ENCODE results near the gene MAP3K12.
"Not testable (repeated sequence)": the region's sequence is repeated elsewhere in the genome, so short reads cannot be mapped to it uniquely, and the experiment has no call there.

Gene MAP3K12

DNA sequence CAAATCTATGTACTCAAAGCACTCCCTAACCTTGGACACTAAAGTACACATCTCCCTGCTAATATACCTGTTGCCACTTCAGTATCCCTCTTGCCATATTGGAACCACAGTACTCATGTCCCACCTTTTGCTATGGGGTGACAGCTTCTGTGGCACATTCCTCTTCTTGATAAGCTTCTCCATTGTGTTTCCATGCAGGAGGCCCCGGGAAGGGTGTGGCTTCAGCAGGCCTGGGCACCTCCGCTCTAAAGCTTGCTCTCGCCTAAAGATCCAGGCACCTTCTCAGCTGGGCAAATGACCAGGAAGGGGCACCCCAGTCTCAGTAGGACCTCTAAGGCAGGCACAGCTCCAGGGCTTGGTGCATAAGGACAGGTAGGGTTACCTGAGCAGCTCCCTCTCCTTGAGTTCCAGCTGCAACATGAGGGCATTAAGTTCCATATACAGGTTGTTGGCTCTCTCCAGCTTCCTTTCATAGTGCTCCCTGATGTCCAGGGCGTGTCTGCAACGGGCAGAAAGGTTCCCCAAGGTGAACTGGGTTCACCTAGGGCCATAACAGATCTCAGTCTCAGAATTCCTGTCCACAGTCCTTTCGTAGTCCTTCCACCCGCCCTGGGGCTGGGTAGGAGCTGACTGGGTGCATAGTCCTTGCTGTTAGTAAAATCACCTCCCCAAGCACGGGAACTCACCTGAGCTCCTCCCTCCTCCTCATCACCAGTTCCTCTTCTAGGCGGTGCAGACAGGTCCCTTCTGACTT, 15.9 kb downstream of the MAP3K12 start:
- peaks cover 4% of the 10 kb centered on the region for H3K4me1 ChIP-seq (ENCODE audit: insufficient read depth, poor library complexity, severe bottlenecking)
- H3K4me3 ChIP-seq (ENCODE audit: severe bottlenecking) = no peak overlapping the region
- H3K27me3 ChIP-seq (ENCODE audit: insufficient read depth, poor library complexity, severe bottlenecking) = no peaks in the 10 kb centered on the region
- DNase-seq (ENCODE audit: low spot score) (no peak), ATAC-seq (ENCODE audit: low read depth) (peak; percentile 3)
- H3K9me3 ChIP-seq (ENCODE audit: severe bottlenecking) = no peaks in the 10 kb centered on the region
- H3K36me3 ChIP-seq (ENCODE audit: low read depth) = peaks cover 84% of the 10 kb centered on the region
- TF ChIP-seq, protein P1, sequence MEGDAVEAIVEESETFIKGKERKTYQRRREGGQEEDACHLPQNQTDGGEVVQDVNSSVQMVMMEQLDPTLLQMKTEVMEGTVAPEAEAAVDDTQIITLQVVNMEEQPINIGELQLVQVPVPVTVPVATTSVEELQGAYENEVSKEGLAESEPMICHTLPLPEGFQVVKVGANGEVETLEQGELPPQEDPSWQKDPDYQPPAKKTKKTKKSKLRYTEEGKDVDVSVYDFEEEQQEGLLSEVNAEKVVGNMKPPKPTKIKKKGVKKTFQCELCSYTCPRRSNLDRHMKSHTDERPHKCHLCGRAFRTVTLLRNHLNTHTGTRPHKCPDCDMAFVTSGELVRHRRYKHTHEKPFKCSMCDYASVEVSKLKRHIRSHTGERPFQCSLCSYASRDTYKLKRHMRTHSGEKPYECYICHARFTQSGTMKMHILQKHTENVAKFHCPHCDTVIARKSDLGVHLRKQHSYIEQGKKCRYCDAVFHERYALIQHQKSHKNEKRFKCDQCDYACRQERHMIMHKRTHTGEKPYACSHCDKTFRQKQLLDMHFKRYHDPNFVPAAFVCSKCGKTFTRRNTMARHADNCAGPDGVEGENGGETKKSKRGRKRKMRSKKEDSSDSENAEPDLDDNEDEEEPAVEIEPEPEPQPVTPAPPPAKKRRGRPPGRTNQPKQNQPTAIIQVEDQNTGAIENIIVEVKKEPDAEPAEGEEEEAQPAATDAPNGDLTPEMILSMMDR (IDR thresholded peaks at IDR 0.05; ENCODE audit: poor library complexity, severe bottlenecking) = no peak
- peak overlapping the region; percentile 3 for H3K27ac ChIP-seq (ENCODE audit: poor library complexity, severe bottlenecking)

DNA sequence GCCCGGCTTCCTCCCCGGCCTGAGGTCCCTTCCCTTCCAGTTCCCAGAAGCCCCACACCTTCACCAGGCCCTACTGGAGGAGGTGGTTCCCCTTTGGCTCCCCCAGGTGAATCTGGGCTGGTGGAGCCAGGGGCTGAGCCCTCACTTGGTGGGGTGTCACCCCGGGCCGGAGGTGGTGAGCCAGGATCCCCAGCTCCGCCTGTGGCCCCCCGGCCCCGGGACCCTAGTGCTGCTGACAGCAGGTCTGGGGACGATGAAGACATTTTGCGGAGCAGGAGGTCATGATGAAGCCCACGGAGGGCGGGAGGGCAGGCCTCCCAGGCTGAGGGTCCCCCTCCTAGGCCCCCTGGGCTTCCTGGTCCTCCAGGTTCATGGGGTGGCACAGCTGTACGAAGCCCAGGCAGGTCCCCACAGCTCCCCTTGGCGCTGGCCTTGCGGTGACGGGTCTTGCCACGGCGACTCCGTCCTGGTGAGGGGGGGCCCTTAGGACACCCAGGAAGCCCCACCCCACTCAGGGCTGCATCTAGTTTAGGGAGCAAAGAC, 16.6 kb downstream of the MAP3K12 start:
- peaks cover 84% of the 10 kb centered on the region for H3K36me3 ChIP-seq (ENCODE audit: low read depth)
- peaks cover 4% of the 10 kb centered on the region for H3K4me1 ChIP-seq (ENCODE audit: insufficient read depth, poor library complexity, severe bottlenecking)
- no peaks in the 10 kb centered on the region for H3K9me3 ChIP-seq (ENCODE audit: severe bottlenecking)
- H3K27ac ChIP-seq (ENCODE audit: poor library complexity, severe bottlenecking) = peak overlapping the region; percentile 3
- no peak overlapping the region for H3K4me3 ChIP-seq (ENCODE audit: severe bottlenecking)
- TF ChIP-seq, protein P1 (IDR thresholded peaks at IDR 0.05; ENCODE audit: poor library complexity, severe bottlenecking) = no peak
- H3K27me3 ChIP-seq (ENCODE audit: insufficient read depth, poor library complexity, severe bottlenecking) = no peaks in the 10 kb centered on the region
- no peak for DNase-seq (ENCODE audit: low spot score)
- no peak for ATAC-seq (ENCODE audit: low read depth)

DNA sequence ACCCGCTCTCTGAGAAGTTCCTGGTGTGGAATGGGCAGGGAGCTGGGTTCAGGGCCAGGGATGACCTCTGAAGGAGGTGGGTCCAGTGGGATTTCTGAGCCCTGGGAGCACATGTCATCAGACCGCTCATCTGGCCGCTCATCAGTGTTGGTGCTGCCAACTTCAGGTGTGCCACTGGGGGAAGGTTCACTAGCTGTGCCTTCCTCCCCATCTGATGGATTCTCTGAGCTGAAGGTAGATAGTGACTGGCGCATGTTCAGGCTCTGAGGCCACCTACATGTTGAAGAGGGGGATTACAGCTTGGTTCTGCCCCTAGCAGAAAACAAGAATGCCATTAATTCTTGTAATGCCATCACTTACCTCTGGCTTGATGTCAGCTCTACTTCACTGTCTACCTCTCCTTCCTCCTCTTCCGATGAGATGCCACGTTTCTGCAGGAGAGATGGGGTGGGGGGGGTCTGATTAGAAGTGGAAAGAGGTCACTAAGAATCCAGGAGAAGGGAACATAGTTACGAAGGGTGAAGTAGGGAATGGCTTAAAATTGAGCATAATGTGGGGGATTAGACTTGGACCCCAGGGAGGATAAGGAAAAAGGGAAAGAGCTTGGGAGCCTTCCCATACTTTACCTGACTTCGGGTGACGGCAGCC, 17.2 kb downstream of the MAP3K12 start:
- Histone ChIP-seq H3K36me3 (ENCODE audit: low read depth) (peaks cover 91% of the 10 kb centered on the region), H3K9me3 (ENCODE audit: severe bottlenecking) (no peaks in the 10 kb centered on the region), H3K4me1 (ENCODE audit: insufficient read depth, poor library complexity, severe bottlenecking) (peaks cover 4% of the 10 kb centered on the region), H3K4me3 (ENCODE audit: severe bottlenecking) (no peak overlapping the region), H3K27ac (ENCODE audit: poor library complexity, severe bottlenecking) (peak overlapping the region; percentile 26), H3K27me3 (ENCODE audit: insufficient read depth, poor library complexity, severe bottlenecking) (no peaks in the 10 kb centered on the region)
- ATAC-seq (ENCODE audit: low read depth) (peak; percentile 29; the same call in 2 of the 3 replicates), DNase-seq (ENCODE audit: low spot score) (no peak)
- TF ChIP-seq, protein P1 (IDR thresholded peaks at IDR 0.05; ENCODE audit: poor library complexity, severe bottlenecking) = no peak

DNA sequence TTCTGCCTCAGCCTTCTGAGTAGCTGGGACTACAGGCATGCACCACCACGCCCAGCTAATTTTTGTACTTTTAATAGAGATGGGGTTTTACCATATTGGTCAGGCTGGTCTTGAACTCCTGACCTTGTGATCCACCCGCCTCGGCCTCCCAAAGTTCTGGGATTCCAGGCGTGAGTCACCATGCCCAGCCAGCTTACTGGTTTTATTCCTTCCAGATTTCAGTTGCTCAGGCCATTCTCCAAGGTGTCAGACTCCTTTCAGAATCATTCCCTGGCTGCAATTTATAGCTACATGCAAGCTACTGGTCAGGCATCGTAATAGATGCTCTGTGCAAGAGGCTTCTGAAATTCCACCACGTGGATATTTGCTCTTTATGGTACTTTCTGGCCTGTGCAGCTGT, 17.8 kb downstream of the MAP3K12 start:
- Histone ChIP-seq H3K36me3 (ENCODE audit: low read depth) (peaks cover 96% of the 10 kb centered on the region), H3K27ac (ENCODE audit: poor library complexity, severe bottlenecking) (peak overlapping the region; percentile 26)
- not testable (repeated sequence) for ATAC-seq (ENCODE audit: low read depth); DNase-seq (ENCODE audit: low spot score); H3K4me3 ChIP-seq (ENCODE audit: severe bottlenecking); H3K9me3 ChIP-seq (ENCODE audit: severe bottlenecking); H3K27me3 ChIP-seq (ENCODE audit: insufficient read depth, poor library complexity, severe bottlenecking); H3K4me1 ChIP-seq (ENCODE audit: insufficient read depth, poor library complexity, severe bottlenecking)

DNA sequence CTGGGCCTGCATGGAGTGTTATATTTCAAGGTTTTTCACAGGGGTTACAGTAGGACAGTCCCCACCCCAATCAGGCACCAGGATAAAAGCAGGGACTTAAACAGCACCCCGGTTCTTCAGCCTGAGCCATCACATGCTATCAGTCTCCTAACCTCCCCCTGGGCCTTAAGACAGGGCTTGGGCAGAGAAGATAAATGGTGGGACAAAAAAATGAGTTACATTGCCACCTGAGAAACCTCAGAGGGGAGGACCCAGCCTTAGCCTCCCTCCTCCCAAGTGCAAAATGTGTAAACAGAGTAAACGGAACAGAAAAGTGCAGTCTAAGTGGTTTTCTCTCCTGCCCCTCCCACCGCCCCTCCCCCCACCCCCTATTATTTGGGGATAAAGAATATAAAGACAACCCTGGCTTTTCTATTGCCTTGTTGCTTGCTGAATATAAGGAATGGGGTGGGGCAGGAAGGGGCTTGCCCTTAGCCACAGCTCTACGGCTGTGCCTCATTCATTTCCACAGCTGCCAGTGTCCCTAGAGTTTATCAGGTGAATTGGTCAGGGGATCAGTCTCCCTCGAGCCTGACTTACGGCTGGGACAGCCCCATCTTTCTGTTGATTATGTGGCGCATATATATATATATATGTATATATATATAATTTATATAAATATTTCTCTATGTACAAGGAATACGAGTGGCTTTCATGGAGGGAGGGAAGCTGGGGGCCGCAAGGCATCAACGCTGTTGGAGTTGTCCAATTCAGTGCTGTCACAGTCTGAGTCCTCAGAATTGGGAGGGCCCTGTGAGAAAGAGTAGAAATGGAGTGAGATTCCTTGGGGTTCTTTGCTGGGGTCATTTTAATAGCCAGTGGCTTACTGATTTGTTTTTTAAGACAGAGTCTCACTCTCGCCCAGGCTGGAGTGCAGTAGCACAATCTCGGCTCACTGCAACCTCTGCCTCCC, 18.5 kb downstream of the MAP3K12 start:
- Histone ChIP-seq H3K27me3 (ENCODE audit: insufficient read depth, poor library complexity, severe bottlenecking) (no peaks in the 10 kb centered on the region), H3K4me1 (ENCODE audit: insufficient read depth, poor library complexity, severe bottlenecking) (peaks cover 7% of the 10 kb centered on the region), H3K36me3 (ENCODE audit: low read depth) (peaks cover 96% of the 10 kb centered on the region), H3K27ac (ENCODE audit: poor library complexity, severe bottlenecking) (peak overlapping the region; percentile 26), H3K4me3 (ENCODE audit: severe bottlenecking) (no peak overlapping the region), H3K9me3 (ENCODE audit: severe bottlenecking) (no peaks in the 10 kb centered on the region)
- TF ChIP-seq, protein P1 (IDR thresholded peaks at IDR 0.05; ENCODE audit: poor library complexity, severe bottlenecking) = no peak
- peak; percentile 9; the same call in 1 of the 3 replicates for ATAC-seq (ENCODE audit: low read depth)
- no peak for DNase-seq (ENCODE audit: low spot score)

Measured in RWPE2 (cell line).